Measurements from ENCODE around the gene CFAP58.
A peak's percentile ranks its signal among the peaks of the same experiment; 100 is the strongest.

CFAP58 gene

GRCh38 chr10:104345941-104346340, 7.7 kb upstream of the CFAP58 start:
- TF ChIP-seq CTCF (IDR thresholded peaks at IDR 0.05; ENCODE audit: low read depth, low read length, missing control alignments), result no peak
- no peak overlapping the region for H3K4me3 ChIP-seq (ENCODE audit: low read depth, low read length)
- in situ Hi-C loops (cut with HindIII; ENCODE audit: low sequenced_read_pairs), result no loop called here
- no peak for DNase-seq (ENCODE audit: low read depth)

GRCh38 chr10:104347295-104348045, 6.2 kb upstream of the CFAP58 start:
- DNase-seq (ENCODE audit: low read depth), result no peak
- in situ Hi-C loops (cut with HindIII; ENCODE audit: low sequenced_read_pairs), result no loop called here
- no peak overlapping the region for H3K4me3 ChIP-seq (ENCODE audit: low read depth, low read length)
- no peak for TF ChIP-seq CTCF (IDR thresholded peaks at IDR 0.05; ENCODE audit: low read depth, low read length, missing control alignments)

- in situ Hi-C loops (cut with HindIII; ENCODE audit: low sequenced_read_pairs), result no loop called here
- no peak for DNase-seq (ENCODE audit: low read depth)
- no peak overlapping the region for H3K4me3 ChIP-seq (ENCODE audit: low read depth, low read length)
- TF ChIP-seq CTCF (IDR thresholded peaks at IDR 0.05; ENCODE audit: low read depth, low read length, missing control alignments), result no peak
Observed at GRCh38 chr10:104348601-104349000, 5.0 kb upstream of the CFAP58 start.

- no peak overlapping the region for H3K4me3 ChIP-seq (ENCODE audit: low read depth, low read length)
- DNase-seq (ENCODE audit: low read depth), result no peak
- in situ Hi-C loops (cut with HindIII; ENCODE audit: low sequenced_read_pairs), result no loop called here
- TF ChIP-seq CTCF (IDR thresholded peaks at IDR 0.05; ENCODE audit: low read depth, low read length, missing control alignments), result no peak
Observed at GRCh38 chr10:104349623-104350126, 4.0 kb upstream of the CFAP58 start.

GRCh38 chr10:104350127-104350635, 3.5 kb upstream of the CFAP58 start:
- in situ Hi-C loops (cut with HindIII; ENCODE audit: low sequenced_read_pairs), result no loop called here
- DNase-seq (ENCODE audit: low read depth), result no peak
- H3K4me3 ChIP-seq (ENCODE audit: low read depth, low read length), result no peak overlapping the region
- TF ChIP-seq CTCF (IDR thresholded peaks at IDR 0.05; ENCODE audit: low read depth, low read length, missing control alignments), result peak; percentile 64

GRCh38 chr10:104351061-104351702, 2.5 kb upstream of the CFAP58 start:
- in situ Hi-C loops (cut with HindIII; ENCODE audit: low sequenced_read_pairs), result no loop called here
- TF ChIP-seq CTCF (IDR thresholded peaks at IDR 0.05; ENCODE audit: low read depth, low read length, missing control alignments), result no peak
- H3K4me3 ChIP-seq (ENCODE audit: low read depth, low read length), result no peak overlapping the region
- no peak for DNase-seq (ENCODE audit: low read depth)
